NCI-H146 (cell line): ENCODE data around the gene CNN2.
A peak's percentile ranks its signal among the peaks of the same experiment; 100 is the strongest.

ENCODE experiments used
- DNase-seq: peaks from one replicate; lab custom pipeline; 2025; lab: John Stamatoyannopoulos, UW

The CNN2 gene

GRCh38 chr19:1081301-1082164 is 55.1 kb downstream of the CNN2 start:
- DNase-seq = peak; percentile 65

- DNase-seq = peak; percentile 94
Measured at GRCh38 chr19:1082165-1082927, 55.9 kb downstream of the CNN2 start.

GRCh38 chr19:1082928-1083816 is 56.8 kb downstream of the CNN2 start:
- DNase-seq = no peak

GRCh38 chr19:1084024-1084868 is 57.8 kb downstream of the CNN2 start:
- no peak for DNase-seq

- DNase-seq = no peak
Measured at GRCh38 chr19:1085053-1085658, 58.7 kb downstream of the CNN2 start.

- no peak for DNase-seq
Measured at GRCh38 chr19:1085676-1086442, 59.5 kb downstream of the CNN2 start.

GRCh38 chr19:1086613-1087012 is 60.2 kb downstream of the CNN2 start:
- DNase-seq = no peak

GRCh38 chr19:1087813-1088415 is 61.5 kb downstream of the CNN2 start:
- no peak for DNase-seq

GRCh38 chr19:1088416-1089010 is 62.1 kb downstream of the CNN2 start:
- no peak for DNase-seq
